Colon (tissue), 2 donors: ENCODE results near the gene DAPK2.
A peak's percentile ranks its signal among the peaks of the same experiment; 100 is the strongest.
"Not testable (repeated sequence)": the region's sequence is repeated elsewhere in the genome, so short reads cannot be mapped to it uniquely, and the experiment has no call there.

Experiments used
- FAIRE-seq: peaks from 2 replicates; lab custom pipeline; 2012; peaks lifted over from hg19 to GRCh38; lab: Jason Lieb, UNC
- donor health status: control.
- donor health status: control.

Gene DAPK2

DNA sequence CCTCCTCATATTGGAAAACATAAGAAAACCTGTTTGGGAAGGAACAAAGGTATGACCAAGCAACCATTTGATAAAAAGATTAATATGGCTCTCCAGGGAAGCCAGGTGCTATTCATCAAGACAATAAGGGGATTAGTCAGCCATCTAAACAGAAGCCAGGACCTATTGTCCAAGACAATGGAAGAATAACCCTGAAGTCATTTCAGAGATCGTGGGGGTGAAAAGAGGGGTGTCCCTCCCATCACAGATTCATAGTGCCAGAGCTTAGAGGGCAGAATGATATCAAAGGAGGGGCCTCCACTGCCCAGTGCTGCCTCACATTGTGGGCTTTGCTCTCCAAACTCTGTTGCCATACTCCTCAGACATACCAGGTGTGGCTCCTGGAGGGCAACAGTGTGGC is 73.5 kb downstream of the DAPK2 start:
- no peak for FAIRE-seq

DNA sequence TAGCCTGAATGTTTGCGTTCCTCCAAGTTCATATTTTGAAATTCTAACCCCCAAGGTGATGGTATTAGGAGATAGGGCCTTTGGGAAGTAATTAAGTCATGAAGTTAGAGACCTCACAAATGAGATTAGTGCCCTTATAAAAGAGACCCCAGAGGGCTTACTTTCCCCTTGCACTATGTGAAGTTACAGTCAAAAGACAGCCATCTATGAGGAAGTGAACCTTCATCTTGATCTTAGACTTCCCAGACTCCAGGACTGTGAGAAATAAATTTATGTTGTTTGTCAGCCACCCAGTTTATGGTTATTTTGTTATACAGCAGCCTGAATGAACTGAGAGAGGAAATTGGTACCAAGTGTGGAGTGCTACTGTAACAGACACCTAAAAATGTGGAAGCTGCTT is 74.4 kb downstream of the DAPK2 start:
- FAIRE-seq, result no peak

DNA sequence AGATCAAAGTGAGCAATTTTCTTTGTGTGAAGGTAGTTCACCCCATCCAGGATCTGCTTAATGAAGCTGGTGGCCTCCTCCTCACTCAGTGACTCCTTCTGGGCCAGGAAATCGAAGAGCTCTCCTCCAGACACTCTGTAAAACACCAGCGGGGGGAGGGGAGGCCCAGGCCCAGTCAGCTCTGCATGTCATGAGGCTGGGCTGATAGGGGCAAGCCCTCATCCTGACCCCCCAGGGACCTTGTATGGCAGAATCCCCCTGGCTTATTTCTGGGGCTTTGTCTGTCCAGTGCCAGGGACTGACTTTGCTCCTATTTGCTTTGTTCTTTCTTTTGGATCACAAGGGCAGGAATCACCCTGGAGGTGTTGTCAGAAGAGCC is 74.9 kb downstream of the DAPK2 start:
- FAIRE-seq, result no peak

- FAIRE-seq, result no peak
These were observed 75.5 kb downstream of the DAPK2 start for GRCh38 chr15:63970621-63971426.

DNA sequence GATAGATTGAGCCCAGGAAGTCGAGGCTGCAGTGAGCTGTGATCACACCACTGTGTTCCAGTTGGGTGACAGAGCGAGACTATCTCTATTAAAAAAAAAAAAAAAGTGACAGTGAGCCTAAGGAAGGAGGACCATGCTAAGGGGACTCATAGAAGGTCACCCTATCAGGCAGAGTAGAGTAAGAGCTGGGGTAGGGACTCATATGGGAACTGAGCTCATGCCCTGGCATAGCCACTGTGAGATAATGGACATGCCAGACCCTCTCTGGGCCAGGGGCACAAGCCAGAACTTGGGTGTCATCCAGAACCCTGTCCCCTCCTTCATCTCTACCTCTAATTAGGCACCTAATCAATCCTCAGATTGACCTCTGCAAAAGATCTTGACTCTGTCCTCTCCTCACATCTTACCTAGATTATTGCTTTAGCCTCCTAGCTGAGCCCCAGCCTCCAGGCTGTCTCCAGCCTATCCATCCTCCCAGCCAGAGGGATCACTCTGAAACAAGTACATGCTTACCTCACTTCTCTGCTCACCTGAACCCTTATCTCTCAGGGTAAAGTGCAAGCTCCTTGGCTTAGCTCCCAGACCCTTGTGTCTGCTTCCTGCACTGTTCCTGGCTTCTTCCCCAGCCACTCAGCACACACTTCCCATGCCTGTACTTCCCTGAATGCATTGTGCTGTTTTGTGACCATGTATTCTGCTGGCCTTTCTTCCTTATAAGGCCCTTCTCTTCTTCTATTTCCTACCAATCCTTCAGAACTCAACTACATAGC is 76.4 kb downstream of the DAPK2 start:
- FAIRE-seq, result peak; percentile 10

GRCh38 chr15:63968700-63969099 is 77.6 kb downstream of the DAPK2 start:
- no peak for FAIRE-seq

GRCh38 chr15:63968122-63968524 is 78.2 kb downstream of the DAPK2 start:
- no peak for FAIRE-seq

GRCh38 chr15:63967616-63968015 is 78.7 kb downstream of the DAPK2 start:
- FAIRE-seq, result no peak

- FAIRE-seq, result not testable (repeated sequence)
These were observed 83.2 kb downstream of the DAPK2 start for GRCh38 chr15:63962947-63963721.

DNA sequence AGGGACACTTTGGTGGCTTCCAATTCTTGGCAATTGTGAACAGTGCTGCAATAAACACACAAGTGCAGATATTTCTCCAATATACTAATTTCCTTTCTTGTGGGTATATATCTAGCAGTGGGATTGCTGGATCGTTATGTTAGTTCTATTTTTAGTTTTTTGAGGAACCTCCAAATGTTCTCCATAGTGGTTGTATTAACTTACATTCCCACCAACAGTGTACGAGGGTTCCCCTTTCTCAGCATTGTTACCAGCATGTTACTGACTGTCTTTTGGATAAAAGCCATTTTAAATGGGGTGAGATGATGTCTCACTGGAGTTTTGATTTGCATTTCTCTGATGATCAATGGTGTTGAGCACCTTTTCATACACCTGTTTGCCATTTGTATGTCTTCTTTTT is 92.8 kb downstream of the DAPK2 start:
- FAIRE-seq, result no peak

DNA sequence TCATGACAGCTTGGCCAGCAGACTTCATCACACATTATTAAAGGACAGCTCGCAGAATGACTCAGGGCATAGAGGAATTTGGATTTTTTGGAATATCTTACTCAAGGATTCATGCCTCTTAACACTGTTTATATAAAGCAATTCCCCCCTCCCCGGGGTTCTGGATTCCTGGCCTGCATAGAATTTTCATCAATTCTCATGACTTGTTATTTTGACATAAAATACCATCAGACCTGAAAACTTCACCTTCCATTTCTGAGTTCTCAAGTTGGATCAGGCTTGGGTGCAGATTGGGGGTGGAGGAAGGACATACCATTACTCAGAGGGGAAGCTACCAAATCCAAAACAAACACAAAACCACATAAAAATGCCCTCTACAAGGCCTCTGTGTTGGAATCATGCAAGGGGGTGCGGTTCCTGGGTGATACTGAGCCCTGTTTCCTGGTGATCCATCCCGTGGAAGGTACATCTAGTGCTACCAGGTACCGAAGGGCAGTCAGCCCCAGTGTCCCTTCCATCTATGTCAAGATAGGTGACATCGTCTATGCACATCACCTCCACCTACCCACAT is 95.3 kb downstream of the DAPK2 start:
- no peak for FAIRE-seq

DNA sequence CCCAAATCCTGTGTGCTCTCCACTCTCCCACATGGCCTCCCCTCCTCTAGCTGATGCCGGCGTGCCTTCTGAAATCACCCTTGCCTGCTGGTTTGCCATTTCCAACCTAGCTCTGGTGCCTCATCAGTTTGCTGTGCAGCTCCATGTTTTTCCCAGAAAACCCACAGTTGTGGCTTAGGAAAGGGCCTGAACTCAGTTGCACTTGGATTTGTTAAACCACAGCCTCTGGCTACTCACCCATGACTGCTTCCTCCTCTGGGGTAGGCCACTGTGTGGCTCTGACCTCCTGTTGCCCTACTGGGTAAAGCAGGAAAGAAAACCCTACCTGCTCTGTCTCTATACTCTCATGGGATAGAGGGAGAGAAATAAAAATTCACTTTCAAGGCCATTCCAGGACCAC is 97.3 kb downstream of the DAPK2 start:
- FAIRE-seq, result no peak

GRCh38 chr15:63948436-63948835 is 97.8 kb downstream of the DAPK2 start:
- no peak for FAIRE-seq

DNA sequence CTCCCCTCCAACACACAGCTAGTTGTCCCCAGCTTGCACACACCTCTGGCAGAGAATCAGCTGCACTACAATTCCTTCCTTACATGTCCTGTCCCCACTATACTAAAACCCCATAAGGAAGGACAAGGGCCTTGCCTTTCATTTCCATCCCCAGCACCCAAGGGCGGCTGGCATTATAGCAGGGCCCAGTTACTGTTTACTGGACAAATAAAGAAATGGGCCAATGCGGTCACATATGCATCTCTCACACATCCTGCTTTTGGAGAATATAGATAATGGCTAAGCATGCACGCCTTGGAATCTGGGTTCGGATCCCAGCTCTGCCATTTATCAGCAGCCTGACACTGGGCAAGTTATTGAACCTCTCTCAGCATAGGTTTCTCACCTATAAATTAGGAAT is 99.1 kb downstream of the DAPK2 start:
- FAIRE-seq, result no peak

GRCh38 chr15:63946524-63947065 is 99.7 kb downstream of the DAPK2 start:
- FAIRE-seq, result no peak

DNA sequence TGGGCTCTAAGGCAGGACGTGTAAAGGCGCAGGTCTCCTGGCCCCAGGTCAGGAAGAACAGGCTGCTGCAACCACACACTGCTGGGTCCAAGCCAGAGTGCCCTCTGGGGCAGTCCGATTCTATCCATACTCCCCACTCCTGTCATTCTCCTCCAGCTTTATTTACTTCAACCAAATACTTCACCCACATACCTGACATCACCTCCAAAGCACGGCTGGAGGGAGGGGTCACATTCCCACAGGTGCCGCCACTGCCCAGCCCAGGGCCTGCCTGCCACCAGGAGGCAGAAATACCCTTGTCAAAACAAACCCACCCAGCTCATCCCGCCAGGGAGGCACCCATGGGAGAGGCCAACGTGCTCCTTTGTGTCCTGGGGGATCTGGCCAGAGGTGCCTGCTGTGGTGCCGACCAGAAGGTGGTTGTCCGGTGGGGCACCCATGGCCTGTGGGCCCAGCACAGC is 100.4 kb downstream of the DAPK2 start:
- FAIRE-seq, result no peak

DNA sequence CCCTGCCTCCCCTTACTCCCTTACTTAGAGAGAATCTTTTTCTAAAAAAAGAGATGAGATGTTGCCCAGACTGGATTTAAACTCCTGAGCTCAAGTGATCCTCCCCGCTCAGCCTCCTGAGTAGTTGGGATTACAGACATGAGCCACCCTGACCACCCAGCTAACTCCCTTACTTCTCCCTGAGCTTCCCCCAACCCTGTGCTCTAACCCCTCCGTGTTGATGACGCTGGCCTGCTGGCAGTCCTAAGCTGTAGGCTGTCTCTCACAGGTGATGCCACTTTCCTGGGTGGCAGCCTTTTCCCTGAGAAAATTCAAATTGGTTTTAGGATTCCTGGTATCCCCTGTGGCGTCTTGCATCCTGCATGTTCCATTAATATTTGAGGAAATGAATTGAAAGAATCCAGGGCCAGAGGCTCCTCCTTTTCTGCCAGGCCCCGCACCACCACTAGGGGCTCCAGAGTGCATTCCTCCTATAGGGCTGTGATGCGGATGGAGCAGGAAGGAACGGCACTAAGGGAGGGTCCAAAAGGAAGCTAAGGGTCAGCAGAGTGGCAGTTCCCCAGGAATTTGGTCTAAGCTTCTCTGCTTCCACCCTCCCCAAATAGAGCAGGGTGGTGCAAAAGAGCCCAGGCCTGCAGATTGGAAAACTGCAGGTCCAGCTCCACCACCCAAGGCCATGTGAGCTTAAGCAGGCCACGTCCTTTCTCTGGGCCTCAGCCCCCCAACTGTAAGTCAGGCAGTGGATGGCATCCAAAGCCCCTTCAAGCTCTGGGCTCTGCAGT is 101.1 kb downstream of the DAPK2 start:
- no peak for FAIRE-seq

DNA sequence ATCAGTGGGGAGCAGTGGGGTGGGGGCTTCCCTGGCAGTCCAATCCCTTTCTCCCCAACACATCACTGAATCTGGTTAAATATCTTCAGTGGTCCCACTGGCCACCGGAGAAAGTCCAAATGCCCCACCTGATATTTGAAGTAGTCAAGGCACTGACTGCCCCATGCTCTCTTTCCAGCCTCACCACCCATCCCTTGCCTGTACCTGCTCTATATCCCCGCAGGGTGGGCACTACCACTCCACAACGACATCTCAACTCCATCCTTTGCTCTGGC is 101.7 kb downstream of the DAPK2 start:
- FAIRE-seq, result no peak

DNA sequence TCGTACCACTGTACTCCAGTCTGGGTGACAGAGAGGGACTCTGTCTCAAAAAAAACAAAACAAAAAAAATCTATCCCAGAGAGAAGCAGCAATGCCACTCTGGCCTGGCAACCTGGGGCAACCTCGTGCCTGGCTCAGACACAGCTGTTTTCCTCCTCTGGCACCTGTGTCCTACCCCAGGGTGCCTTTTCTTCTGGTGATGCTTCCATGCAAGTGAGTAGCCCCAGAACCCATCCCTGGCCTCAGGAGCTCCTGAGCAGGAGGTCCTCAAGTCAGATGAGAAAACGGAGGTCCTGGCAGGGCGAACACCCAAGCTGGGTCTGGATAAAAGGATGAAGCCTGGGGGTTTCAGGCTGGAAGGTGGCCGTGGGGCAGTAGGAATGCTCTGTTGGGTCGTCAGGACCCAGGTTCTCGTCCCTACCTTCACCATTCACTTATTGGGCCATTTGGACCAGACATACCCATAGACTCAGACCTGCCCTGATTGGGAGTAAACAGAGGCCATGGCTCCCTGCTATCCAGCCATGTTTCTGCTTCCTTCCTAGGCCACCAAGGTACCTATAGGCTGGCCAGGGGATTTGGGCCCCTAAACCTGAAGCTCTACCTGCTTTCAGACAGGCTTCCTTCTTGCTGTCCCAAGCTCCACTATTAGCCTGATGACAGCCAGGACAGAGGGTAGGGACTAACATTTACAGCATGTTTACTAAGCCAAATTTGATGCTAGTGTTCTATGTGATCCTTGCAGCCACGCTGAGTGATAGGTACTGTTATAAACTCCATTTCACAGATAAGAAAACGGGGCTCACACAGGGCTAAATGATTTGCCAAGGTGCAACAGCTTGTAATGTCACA is 102.2 kb downstream of the DAPK2 start:
- no peak for FAIRE-seq

DNA sequence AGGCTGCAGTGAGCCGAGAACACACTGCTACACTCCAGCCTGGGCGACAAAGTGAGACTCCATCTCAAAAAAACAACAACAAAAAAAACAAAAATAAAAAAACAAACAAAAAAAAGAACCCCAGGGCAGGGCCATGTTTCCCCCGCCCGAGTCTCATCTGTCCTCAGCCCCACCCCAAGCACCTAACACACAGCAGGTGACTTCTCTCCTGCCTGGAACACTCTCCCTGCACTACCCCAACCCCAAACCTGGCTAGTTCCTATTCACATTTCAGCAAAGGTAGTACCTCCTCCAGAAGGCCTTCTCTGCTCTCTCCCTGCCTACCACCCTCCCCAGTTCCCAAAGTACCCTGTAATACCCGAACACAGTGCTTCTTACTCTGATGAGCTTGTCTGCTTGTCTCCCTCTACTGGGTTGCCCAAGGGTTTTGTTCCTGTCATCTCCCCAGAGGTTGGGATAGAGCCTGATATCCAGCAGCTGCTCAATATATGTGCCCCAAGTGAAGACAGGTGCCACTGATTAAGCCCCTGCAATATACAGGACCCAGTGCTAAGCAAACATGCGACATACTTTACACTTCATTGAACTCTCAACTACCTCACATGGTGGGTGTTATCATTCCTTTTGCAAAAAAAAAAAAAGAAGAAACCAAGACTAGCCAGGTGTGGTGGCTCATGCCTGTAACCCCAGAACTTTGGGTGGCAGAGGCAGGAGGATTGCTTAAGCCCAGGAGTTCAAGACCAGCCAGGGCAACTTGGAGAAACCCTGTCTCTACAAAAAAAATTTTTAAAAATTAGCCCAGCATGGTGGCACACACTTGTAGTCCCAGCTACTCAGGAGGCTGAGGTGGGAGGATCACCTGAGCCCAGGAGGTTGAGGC is 103.6 kb downstream of the DAPK2 start:
- FAIRE-seq, result no peak
